ENCODE results near the gene TBC1D7.
A peak's percentile ranks its signal among the peaks of the same experiment; 100 is the strongest.

TBC1D7 gene

DNA sequence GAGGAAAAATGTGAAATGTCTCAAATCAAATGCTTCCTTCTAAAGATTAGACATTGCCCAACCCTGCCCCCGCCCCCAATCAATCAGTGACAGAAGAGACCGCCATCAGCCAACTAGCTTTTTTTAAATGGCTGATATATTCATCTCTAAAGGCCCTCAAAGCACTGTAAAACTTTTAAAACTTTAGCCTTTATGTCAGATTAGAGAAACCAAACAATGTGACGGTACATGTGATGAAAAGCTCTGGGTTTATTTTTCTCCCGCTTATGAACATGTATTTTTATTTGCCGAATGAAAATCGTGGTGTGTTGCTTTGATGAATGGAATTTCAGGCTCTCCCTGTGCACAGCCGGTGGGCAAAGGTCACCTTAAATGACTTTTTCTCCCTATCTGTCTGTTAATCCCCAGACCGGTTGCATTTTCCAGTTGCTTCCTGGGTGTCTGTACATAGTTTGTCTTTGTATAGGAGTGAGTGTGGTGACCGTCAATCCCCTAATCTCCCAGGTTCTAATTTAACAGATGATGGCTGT, 38.5 kb downstream of the TBC1D7 start:
- no peak for DNase-seq

DNA sequence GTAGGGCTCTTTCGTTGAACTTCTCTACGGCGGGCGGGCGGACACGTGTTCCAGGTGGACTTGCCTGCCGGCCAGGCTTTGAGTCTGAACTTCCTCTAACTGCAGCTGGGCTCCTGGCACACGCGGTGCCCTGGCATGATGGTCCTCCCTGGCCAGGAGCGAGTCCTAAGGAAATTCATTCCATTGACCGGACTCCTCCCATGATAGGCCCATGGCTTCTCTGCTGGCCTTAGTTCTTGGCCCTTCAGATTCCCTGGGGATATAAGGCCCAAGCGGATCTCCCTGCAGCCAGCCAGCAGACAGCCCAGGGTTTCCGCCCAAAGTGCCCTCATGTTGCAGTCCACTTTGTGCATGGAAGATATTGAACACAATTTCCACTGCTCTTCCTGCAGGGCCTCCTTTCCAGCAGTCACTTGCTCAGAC, 39.4 kb downstream of the TBC1D7 start:
- DNase-seq = no peak

DNA sequence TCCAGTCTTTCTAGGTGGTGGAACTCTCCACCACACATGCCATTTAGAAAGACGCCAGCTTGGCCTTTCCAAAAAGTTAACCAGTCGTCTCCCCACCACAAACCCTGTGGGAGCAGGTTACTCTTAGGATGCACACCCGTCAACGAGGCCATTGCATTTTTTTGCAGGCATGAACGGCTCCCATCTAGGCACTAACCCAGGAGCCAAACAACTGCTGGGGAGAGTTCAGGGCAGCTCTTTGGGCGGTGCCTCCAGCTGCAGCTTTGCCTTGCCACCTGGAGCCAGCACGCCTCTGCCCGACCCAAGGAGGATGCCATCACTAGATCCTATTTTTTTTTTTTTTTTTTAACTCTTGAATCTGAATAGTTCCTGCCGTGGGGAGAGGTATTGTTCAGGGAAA, 39.9 kb downstream of the TBC1D7 start:
- no peak for DNase-seq

DNA sequence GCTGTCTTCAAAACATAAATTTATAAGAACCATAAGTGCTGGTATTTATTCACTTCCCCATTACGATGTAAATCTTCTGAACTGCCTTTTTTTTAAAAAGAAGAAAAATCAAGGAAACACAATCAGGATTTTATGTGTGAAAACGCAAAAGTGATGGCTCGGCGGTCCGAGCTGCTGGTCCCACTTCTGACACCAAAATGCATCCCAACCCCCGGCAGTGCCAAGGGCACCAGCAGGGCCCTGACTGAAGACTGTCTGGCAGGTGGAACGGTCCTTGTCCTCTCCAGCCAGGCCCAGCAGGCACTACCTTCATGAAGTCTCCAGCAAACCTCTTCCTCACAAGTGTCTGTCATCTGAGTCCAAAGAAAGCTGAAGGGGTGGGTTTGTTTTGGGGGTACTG, 41.2 kb downstream of the TBC1D7 start:
- DNase-seq = no peak

DNA sequence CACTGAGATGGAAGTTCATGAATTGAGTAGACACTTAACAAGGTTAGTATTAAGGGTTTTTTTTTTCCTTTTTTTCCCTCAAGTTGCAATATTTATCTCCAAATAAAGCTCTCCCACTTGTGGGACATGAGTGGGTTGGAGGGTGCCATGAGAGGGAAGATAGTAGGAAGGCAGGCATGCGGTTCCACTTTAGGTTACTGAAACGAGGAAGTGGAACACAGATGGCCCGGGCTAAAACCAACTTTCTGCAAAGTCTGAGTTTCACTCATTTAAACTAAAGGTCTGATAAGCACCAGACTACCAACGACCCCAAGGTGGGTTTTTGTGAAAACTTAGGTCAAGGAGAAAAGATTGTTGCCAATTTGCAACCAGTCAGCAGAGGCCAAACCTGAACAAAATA, 42.2 kb downstream of the TBC1D7 start:
- no peak for DNase-seq

DNA sequence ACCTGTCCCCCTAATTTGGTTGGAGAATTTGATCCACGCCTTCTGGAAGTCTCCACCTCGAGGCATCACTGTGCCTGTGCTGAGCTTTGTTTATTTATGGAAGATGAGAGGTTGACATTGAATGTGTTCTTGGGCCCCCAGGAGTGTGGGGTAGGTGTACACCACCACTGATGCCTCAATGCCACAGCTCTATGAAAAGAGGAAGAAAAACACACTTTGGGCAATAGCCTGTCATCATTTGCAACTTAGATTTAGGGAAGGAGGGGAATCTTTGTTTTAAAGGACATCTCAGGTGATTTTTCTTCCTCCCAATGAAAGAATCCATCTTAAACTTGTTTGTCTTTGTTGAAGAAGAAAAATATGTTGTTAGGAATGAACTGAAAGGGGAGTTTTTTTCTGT, 42.6 kb downstream of the TBC1D7 start:
- DNase-seq = no peak

DNA sequence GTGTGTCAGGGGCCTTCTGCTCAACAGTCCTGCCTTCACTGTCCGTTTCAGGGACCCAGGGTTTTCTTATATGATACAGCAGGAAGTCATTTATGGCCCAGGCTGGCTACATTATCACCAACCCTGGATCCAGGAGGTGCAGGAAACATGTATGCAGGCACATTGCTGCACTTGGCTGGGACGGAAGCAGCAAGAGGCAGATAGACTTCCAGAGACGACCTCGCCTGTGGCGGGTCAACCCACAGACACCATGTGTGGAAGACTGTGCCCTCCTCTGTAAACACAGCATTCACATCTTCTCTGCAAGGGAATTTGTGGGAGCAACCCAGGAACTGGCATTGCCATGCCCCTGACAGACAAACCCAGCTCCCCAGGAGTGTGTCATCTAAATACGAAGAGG, 43.7 kb downstream of the TBC1D7 start:
- DNase-seq = no peak

DNA sequence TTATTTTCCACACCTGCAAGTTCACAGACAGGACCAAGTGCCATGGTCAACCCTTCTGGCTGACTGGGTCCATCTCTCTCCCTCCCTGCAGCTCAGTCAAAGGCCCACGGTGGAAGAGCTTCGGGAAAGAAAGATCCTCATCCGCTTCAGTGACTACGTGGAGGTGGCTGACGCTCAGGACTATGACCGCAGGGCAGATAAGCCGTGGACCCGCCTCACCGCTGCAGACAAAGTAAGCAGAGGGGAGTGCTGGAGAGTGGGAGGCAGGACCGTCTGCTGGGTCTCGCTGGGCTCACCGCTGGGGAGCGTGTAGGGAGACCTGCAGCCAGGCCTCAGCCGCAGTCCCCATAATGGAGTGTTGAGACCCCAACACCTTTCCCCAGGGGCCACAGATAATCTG, 45.0 kb downstream of the TBC1D7 start:
- DNase-seq = no peak

DNA sequence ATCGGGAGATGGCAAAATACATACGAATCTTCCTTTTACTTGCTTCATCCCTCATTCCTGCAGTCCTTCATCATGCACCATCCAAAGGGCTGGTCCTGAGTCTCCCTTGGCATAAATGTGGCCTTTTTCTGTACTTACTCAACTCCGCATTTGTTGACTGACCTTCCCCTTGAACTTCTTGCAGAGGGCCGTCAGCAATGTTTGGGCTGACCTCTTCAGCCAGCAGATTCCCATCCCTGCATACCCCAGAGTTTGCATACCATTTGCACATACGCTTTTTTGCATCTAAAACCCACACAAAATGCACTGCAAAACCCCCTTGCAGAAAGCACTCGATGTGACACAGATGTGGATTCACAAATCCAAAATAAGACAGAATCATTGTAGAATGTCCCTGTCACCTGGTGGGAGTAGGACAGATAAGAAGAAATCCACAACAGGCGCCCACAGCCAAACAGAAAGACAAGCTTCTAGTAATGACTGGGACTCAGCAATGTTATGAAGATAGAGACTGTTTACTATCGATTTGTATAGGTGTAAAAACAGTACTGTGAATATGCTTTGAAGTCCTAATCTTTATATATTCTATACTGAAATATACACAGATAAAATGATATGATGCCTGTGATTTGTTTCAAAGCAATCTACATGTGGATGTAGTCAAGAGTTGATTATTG, 45.8 kb downstream of the TBC1D7 start:
- DNase-seq = no peak

DNA sequence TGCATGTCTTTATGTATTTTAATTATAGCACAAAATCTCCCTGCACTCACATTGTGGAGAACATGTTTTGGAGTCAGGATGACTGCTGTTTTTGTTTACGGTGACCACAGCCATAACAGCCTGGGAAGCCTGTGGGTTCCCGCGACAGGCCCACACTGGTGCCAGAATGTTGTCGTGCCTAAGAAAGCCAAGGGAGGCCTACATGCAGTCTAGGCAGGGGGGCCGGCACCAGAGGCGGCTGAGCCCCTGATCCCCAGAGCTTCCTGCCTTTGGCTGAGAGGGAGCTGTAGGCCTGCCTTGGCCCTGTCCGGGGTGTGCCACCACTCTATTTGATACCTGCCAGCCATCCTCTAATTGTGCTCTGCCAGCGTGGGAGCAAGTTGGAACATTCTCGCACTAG, 46.7 kb downstream of the TBC1D7 start:
- DNase-seq = no peak

DNA sequence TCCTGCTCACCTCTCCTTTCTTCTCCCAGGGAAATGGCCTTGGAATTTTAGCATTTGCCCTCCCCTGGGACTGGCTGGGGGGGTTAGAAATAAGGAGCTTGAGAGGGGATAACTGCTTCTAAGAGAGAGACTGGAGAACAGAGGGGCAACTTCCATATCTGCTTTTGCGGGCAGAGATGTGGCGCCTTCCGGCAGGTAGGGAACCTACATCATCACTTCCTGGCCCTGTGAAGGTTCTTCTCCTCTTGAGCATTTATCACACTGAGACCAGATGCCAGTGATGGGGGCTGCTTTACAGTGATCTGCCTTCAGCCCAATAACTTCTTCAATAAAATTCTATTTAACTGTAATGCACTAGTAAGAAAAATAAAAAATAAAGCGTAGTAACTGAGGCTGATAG, 48.1 kb downstream of the TBC1D7 start:
- DNase-seq = no peak

DNA sequence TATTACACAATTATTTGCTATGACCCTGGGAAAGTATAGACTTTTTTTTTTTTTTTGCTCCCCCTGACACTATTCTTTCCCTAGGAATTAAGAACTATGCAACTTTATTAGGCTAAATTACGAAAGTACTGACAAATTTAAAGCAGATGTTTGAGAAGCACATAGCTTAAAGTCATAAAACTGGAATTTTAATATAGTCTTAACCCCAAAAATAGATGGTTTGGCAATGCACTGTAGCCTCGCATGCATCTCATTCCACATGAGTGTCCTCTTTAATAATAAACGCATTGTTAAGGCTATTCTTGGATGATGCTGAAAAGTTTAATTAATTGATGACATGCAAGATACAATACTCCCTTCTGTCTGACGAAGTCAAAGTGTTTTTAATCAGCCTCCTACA, 49.3 kb downstream of the TBC1D7 start:
- DNase-seq = no peak

DNA sequence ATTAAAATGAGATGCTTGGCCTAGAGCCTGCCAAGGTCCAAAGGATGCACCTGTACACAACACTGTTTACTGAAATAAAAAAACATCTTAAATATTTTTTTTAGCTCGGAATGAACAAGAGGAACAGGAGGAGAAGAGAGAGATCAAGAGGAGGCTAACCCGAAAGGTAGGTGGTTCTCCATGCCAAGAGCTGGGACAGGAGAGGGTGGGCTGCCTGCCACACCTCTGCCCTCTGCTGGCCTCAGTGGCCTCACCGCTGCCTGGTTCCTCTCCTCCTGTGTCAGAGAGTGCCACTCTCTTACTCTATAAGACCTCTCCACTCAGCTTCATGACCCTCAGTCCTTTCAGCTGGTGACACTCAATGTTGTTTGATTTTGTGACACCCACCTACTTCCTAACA, 50.2 kb downstream of the TBC1D7 start:
- DNase-seq = no peak

DNA sequence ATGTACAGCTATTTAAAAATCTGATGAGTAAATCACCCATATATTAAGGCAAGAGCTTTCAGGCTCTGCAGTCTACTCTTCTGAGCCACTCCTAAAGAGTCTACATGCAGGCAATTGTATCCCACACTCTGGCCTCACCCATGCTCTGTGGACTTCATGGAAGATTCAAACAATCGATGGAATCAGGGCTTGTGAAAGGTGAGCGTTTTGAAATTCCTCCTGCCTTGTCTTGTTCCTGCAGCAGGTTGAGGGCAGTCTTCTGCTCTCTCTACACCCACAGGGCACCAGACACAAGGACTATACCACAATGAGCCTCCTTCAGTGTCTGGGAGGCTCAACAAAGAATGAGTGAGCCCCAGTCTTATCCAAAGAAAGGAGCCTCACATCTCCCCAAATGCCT, 51.1 kb downstream of the TBC1D7 start:
- no peak for DNase-seq

DNA sequence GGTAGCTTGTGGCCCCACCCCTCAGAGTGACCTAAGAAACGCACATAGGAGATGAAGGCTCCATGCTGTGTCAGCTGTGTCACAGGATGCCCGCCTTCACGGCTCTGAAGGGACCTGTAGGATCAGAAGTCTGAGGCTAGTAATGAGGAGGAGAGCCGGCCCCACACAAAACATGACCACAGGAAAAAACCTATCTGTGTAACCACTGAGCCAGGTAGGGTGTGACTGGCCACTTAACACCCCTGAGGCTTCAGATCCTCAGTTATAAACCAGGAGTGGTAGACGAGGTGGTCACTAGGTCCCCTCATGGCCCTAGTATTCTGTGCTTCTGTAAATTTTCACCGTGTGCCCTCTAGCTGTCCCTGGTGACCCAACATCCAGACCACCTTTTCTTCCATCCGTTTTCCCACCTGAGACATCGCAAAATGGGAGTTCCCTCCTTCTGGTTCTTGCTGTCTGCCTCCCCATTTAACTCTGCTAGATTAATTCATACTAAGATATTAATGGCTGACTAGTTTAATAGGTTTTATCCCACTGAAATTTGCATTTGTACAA, 52.8 kb downstream of the TBC1D7 start:
- DNase-seq = no peak

DNA sequence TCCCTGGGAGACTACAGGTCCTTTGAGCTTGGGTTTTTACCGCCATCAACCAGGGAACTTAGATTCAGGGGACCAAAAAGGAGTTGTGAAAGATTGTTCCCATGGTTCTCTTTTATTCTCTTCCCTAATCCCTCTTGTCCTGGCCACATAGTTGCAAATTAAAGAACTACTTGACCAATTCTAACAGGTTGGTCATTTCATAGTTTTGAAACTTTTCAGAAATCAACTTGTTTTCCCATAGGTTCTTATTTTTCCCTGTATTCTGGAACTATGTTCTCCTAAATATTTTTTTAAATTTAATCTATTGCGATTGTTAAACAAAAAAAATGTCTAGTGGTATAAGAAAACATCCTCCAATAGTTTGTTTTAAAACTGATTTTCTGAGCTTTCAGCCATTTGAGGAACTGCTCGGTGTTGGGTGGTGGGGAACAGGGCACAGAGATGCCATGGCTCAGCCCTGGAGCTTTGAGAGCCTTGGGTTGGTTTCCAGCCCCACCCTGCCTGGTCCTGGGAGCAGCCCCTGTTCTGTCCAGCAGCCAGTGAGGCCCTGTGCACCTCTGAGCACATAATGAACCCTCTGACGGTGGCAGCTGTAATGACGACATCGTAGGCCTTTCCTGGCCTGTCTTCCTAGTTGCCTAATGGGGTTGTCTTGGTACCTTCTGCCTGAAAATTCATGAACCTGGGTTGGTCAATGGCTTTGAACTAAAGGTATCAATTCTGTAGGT, 53.5 kb downstream of the TBC1D7 start:
- DNase-seq = no peak

DNA sequence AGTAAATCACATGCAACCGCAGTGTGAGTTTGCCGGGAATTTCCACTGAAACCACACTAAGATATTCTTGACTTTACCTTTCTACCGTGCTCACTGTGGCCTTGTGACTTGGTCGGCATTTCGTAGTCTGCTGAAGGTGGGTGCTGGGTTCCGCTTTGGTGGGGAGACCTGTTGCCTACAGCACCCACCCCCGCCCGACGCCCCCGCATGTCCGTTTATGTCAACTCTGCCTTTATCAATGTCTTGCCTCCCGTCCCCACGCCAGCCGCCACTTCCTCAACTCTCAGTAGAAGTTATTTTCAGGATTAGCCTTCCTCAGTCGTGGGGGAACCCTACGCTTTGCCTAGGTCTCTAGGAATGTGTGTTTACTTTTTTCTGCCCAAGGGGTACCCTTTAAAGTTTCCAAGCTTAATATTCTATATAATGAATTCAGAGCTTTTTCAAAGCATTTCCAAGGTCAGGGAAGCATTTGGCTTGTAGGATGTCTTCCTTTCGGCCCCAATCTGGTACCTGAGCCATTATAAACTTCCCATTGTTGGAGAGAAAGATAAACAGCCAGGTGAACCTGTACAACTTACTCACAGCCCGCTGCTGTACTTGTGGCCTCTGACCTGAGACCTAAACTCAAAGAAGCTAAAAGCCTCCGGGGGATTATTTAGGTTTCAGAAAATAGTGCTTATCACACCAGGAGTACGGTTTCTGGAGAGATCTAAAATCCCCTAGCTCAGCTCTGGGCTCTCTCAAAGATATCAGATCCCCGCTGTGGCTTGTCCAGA, 54.2 kb downstream of the TBC1D7 start:
- DNase-seq = peak; percentile 64

DNA sequence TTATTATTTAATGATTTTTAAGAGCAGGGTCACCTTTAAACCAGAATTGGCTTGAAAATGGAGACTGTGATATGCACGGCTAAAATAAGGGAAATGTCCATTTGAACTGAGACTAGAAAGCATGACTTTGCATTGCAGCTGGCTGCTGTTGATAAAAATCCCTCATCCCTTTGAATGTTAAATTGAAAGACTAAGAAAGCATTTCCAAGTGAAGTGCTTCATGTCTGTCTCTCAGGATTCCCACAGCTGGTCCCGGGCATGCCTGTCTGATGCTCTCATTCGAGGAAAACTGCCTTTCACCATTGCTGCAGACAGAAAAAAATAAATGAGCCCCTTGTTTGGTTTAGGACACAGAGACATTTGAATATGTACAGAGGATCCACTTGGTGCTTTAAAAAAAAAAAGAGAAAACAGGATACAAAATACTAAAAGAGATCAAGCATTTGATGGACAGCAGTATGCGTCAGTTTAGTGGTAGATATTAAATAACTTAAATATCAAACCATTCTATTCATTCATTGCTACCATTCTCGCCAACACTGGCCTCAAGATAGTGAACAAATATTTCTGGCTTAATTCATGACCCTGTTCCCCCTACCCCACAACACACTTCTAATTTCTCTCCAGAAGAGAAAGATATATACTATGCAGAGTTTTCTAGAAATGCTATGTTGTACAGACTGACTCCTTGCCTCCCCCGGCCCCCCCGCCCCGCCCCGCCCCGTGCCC, 55.0 kb downstream of the TBC1D7 start:
- DNase-seq = no peak

DNA sequence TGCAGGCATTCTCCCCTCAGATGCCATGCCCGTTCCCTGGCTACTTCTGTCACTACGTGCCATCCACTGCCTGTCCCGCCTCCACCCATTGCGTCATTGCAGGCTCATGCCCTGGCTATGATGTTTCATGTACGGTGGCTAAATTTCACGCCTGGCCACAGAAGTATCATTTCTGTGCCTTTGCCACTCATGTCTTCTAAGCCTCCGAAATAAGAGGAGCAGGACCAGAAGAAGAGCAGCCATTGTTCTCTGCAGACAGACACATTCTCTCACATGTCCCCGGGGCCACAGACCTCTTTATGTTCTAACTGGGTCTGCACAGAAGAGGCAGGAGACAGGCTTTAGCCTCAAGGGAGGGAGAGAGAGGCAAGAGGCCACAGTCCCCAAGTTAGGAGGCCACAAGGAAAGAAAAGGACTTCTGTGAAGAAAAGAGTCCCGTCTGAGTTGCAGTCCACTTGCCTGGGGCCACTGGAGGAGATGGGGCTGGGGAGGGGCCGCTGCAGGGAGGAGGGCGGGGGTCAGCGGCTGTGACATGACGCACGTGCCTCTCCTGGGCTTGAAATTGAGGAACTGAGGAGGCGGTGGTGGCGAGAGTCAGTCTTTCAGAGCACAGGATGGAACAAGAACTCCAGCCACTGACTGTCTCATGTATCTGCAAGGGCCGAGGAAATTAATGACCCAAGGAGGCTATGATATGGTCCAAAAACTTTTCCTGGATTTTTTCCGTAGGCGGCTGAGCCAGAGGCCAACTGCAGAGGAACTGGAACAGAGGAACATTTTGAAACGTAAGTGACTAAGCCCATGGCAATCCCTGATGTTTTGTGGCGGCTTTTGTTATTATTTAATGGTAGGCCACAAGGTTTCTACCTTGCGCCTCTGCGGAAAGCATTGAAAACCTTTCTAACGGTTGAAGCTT, 55.9 kb downstream of the TBC1D7 start:
- peak; percentile 23 for DNase-seq

DNA sequence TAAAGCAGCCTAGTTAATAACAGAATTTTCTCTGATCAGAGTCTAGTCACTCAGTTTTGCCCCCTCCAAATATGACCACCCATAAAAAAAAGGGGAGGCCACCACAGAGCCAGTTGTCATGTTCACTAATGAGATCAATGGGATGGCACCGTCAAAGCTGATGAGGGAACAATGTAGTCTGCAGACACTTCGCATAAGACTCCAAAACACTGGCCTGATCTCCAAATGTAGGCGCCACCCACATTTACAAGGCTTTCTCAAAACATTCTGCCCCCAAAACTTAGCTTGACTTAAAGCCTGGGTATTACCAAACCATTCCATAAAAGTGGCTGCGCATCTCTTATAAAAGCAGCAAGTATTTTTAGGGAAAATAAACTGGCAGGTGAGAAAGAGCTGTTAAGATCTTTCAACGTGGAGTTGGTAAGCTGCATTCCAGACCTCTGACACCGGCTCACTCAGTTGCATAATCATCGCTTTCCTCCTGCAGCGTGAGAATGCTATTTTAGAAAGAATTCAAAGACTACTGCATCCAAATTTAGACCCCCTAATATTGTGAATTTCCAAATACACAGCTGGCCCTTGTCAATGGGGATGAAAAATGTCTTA, 59.3 kb downstream of the TBC1D7 start:
- DNase-seq = no peak

DNA sequence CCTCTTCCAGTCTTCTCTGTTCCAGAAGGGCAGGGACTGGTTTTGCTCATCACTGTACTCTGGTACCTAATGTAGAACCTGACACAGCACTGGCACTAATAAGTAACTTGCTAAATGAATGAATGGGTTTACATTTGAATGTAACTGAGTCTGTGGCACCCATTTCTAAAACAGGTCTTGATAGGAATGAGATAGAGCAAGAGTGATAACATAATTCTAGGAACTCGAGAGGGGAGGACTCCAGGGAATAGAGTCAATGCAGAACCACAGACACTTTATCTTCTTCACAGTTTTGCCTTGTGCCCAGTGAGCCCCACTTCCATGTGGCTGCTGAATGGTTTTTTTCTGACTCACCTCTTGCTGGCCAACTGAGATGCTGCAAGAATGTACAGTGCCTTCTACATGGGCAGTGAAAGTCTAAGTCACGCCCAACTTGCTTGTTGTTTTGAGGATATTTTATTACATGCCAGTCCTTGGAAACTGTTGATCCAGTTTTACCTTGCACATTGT, 61.1 kb downstream of the TBC1D7 start:
- no peak for DNase-seq

Data from CD4-positive, alpha-beta T cell treated with Interleukin-17A for 1 hour (primary cell).